ENCODE results near the gene TSPAN15.
"Not testable (repeated sequence)": the region's sequence is repeated elsewhere in the genome, so short reads cannot be mapped to it uniquely, and the experiment has no call there.

Gene TSPAN15

GRCh38 chr10:69467928-69468750, 16.9 kb downstream of the TSPAN15 start:
- no peak for DNase-seq

- no peak for DNase-seq
These were observed 17.5 kb downstream of the TSPAN15 start for GRCh38 chr10:69468751-69469089.

- DNase-seq = no peak
These were observed 18.7 kb downstream of the TSPAN15 start for GRCh38 chr10:69469976-69470375.

DNA sequence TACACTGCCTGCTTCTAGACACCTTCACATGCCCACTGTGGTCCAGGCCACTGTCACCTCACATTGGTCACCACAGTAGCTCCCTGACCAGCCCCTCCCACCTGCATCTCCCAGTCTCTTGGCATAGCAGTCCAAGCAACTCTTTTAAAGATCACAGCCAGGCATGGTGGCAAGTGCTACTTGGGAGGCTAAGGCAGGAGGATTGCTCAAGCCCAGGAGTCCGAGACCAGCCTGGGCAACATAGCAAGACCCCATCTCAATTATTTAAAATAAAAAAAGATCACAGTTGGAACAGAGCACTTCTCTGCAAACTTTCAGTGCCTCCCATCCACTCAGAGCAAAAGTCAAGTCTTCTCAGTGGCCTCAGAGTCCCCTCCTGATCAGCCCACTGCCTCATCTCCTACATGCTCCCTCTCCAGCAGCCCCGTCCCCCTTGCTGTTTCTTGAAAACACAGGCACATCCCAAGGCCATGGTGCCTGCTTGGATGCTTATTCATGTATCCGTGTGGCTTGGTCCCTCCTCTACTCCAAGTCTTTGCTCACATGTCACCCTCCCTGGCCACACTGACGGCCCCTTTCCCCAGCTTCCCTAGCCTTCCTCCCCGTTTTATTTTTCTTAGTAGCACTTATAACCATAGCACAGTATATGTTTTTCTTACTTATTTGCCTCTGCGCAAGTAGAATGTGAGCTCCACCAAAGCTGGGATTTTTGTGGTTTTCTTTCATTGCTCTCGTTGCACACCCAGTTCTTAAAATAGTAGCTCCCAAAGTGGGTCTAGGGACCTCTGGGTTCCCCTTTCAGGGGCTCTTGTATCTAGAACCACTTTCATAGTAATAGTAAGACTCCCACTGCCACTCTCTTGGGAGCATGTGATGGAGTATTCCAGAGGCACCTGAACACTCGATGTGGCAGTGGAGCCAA, 19.5 kb downstream of the TSPAN15 start:
- DNase-seq = no peak

- DNase-seq = no peak
These were observed 20.9 kb downstream of the TSPAN15 start for GRCh38 chr10:69472142-69472541.

- DNase-seq = no peak
These were observed 21.3 kb downstream of the TSPAN15 start for GRCh38 chr10:69472544-69472943.

- no peak for DNase-seq
These were observed 22.2 kb downstream of the TSPAN15 start for GRCh38 chr10:69473304-69473990.

DNA sequence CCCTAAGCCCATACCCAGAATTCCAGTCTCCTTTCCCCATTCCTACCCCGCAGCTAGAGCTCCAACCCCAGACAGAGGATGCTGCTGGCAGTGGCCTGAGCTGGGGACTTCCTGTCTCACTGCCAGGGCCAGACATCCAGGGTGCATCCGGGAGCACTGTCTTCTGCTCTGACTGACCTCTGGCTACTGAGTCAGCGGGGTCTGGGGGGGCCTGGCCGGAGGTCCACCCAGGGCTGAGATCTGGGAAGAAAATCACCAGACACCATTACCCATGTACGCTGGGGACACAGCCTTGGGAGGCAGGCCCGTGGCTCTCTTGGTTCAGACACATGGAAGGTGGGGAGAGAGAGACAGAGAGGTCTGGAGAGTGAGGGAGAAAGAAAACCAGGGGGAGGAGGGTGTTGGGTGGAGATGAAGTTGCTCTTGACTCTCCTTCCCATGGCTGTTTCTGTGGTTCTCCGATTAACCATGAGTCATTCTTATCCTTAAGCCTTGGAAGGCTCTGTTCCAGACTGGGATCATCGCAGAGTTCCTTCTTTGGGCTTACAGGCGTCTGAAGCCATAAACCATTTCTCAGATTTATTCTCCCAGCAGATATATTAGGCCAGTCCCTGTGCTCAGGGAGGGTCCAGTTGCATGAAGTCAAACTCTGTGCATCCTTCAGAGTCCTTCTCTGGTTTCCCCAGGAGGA, 23.6 kb downstream of the TSPAN15 start:
- DNase-seq = no peak

- no peak for DNase-seq
These were observed 24.2 kb downstream of the TSPAN15 start for GRCh38 chr10:69475433-69475830.

DNA sequence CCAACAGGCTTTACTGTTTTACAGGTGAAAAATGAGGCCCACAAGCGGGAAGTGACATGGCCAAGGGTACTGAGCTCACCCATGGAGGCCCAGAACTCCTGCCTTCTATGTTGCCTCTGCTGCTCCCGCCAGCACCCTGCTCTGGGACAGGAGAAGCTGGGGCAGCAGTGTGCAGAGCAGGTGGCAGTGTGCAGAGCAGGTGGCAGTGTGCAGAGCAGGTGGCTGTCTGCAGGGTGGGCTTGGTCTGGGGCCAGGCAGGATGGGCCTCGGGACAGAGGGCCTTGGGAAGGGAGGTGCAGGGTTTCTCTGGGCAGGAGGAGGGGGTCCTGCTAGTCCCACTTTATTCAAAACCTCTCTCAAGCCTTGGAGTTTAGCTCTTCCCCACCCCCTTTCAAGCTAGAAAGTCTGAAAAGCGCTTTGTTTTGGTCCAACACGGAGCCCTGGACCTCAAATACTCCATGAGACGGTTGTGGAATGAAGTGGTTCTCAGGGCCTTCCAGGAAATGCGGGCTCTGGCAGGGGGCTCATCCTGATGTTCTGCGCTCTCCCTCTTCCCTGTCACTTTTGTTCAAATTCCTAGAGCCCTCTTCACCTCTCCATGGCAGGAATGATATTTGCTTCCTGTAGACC, 26.8 kb downstream of the TSPAN15 start:
- no peak for DNase-seq

DNA sequence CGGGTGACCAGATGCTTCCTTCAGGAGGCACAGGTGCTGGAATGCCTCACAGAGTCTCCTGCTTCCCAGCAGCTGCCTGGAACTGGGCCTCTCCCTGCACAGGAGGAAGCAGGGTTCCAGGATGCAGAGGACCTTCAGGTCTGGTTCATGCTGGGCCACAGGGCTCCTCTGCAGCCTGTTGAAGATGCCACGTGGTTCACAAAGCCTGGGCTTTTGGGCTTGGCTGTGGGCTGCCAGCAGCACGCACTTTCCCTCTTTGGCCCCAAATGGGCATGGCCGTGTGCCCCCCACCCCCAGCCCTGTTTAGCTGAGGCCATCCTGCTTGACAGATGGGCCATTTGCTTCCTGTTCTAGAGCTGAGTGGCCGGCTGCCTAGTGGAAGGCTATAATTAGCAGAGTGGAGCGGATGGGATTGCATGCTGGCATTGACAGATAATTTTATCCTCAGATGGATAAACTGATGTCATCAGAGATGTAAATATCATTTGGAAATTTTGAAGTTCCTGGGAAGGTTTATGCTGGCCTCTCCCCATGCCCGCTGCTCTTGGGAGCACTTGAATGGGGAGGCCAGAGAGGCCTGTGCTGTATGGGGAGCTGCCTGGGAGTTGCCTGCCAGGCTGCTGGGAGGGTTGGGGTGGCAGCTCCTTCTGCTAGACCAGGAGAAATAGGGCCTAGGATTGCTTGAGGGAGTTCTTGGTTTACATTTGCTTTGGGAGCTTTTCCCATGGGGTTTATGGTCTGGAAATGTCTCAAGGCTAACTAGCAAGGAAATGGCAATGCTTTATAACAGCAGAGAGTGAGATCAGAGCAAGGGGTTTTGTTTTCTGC, 28.2 kb downstream of the TSPAN15 start:
- peak; percentile 8 for DNase-seq

- no peak for DNase-seq
These were observed 28.8 kb downstream of the TSPAN15 start for GRCh38 chr10:69480068-69480412.

DNA sequence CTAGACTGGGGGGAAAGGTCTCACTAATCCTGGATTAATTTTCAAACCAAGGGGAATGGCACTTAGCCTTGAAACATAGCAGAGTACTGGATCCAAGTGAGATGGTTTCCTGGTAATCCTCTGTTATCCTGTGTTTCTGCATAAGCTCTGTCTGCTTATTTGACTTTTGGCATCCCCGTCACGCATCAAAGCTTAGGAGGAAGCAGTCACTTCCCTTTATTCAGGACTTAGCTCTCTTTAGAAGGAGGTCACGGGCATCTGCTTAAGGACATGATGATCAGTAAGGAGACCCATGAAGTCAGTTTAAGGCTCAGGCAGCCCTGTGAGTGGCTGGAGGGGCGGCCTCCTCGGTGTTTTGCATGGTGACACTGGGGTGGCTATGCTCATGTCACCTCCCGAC, 30.0 kb downstream of the TSPAN15 start:
- no peak for DNase-seq

DNA sequence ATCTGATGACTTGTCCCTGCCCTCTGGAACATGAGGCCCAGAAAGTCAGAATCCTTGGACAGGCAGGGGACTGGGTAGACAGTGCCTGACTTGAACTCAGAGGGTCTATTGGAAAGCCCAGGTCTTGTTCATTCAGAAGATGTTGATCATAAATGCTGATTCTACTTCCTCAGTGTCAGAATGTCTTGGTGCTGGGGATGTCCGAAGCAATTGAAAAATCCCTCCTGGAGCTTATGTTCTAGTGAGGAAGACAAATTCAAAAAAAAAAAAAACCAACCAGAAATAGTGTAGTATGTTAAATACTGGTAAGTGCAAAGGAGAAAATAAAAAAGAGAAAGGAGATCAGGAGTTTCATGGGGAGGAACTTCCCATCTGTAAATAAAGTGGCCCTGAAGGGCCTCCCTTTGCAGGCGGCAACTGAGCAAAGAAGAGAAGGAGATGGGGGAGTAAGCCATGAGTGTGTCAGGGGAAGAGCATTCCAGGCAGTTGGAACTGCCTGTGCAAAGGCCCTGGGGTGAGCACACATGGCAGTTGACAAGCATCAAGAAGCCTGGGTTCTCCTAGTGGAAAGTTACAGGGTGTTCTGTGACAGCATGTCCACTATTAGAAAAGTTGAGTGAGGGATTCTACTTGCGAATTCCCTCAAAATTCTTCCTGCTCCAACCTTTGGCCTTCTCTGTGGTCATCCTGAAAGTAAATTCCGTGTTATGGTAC, 30.7 kb downstream of the TSPAN15 start:
- no peak for DNase-seq

DNA sequence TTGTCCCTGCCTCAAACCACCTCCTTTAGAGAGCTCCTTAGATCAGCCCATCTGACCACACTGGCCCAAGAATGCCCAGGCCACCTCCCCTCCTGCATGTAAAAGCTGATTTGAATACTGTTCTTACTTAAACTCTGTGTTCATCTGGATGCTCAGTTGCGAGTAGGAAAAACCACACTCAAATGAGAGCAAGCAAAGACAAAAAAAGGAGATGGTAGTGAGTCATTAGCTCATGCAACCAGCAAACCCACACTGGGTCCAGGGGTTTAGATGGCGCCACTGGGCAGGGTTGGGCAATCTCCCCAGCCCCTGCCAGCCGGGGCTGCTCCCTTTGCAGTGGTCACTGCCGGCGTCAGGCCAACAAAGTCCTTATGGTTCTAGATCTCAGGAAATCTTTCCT, 32.7 kb downstream of the TSPAN15 start:
- DNase-seq = no peak

DNA sequence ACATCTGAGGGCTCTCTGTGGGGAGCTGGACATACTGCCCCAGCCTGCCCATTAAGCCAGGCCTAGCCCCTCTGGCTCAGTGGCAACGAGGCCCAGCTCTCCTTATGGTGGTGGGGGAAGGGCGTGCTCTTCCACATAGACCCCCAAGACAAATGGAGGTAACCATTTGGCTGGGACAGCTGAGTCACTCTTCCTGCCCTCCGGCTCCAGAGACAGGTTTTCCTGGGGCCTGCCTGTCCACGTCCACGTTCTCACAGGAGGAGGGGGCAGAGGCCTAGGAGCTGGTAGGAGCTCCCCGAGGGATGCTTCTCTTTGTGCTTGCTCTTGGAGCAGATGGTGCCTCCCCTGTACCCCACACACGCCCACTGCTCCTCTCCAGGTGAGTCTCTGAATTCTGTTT, 33.5 kb downstream of the TSPAN15 start:
- no peak for DNase-seq

DNA sequence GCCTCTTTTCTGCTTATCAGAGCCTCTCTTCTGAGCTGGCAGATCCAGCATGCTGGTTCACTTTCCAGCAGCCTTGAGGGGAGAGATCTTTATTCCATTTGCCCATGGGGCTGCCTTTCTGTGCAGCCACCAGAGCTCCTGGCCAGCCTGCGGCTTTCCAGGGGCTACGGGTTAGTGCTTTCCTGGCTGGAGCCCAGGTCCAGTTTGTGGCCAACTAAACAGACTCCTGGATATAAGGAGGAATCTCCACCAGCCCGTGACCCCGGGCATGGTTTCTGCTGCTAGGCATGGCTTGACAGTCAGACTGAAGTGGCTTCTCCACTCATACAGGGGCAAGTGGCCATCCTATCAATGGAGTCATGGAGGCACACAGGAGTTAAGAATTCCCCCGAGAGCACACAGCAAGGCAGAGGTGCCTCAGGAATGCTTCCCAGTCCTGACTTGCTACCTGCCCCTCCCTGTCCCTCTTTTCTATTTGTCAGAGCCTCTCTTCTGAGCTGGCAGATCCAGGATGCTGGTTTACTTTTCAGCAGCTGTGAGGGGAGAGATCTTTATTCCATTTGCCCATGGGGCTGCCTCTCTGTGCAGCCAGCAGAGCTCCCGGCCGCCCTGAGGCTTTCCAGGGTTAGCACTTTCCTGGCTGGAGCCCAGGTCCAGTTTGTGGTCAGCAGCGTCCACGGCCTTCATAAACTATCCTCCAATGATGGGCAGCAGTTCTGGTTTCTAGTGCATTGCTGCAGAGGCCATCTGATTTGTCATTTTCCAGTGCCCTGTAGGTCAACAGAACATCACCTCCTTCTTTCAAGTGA, 35.9 kb downstream of the TSPAN15 start:
- peak; percentile 64 for DNase-seq

DNA sequence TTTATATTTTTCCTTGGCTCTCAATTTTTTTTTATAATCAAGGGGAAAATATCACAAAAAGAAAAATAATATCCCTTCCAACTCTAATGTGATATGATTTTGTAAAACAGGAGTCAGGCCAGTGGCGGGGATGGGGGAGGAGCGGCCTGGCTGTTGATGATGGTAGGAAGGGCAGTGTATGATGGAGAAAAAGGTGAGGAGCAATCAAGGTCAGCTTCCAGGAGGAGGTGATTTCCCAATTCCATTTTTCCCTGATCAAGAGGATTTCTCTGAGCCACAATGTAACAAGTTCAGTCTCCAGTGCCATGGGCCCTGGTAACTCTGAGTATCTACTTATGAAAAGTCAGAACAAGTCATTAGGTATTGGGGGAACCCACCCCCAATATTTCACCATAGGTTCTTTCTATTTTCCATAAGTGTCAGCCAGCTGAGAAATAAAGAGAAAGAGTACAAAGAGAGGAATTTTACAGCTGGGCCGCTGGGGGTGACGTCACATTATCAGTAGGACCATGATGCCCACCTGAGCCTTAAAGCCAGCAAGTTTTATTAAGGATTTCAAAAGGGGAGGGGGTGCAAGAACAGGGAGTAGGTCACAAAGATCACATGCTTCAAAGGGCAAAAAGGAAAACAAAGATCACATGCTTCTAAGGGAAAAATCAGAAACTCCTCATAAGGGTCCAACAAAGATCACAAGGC, 37.0 kb downstream of the TSPAN15 start:
- DNase-seq = not testable (repeated sequence)

- not testable (repeated sequence) for DNase-seq
These were observed 37.6 kb downstream of the TSPAN15 start for GRCh38 chr10:69488856-69489255.

All from DMS79 treated with DMSO at 0.1 percent for 48 hours (cell line).